GM21447 (cell line): ENCODE results near the gene GPC5.

ENCODE experiments used
- ATAC-seq: cut with Tn5 transposase; IDR thresholded peaks from one replicate; pipeline ENCODE4 v1.9.1; 2021; ENCODE audit not compliant: unreplicated experiment

The GPC5 gene

DNA sequence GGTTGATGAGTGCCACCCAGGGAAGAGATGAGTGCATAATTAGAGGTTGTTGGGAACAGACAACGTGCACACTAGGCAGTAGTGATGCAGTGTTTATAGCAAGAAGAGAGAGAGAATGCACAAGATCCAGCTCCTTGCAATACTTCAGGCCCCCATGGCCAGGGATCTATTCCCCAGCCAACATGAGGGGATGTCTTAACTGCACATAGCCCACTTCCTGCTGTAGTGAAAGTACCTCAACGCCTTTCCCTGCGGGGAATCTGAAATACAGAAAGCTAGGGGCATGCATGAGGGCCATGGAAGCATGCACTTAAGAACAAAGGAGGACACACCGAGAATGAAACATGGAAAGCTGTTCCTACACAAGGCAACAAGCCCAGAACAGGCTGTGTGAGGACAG, 1191.5 kb downstream of the GPC5 start:
- ATAC-seq, result no peak

DNA sequence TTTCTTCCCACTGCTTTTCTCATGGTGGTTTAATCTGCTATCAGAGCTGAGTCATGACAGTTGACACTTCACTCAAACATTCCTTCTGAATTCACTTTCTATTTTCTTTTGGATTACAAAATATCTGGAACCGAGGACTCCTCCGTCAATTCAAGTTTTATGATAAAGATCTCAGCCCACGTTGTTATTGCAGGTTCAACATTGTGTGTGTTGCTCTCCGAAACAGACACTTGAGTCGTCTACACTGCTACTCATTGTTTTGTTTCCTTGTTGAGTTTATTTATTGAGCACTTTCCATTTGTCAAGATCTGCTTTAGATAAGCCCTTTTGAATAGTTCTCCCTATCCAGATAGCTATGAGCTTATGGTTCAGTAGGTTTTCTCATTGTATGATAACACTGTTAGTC, 1192.1 kb downstream of the GPC5 start:
- ATAC-seq, result no peak

DNA sequence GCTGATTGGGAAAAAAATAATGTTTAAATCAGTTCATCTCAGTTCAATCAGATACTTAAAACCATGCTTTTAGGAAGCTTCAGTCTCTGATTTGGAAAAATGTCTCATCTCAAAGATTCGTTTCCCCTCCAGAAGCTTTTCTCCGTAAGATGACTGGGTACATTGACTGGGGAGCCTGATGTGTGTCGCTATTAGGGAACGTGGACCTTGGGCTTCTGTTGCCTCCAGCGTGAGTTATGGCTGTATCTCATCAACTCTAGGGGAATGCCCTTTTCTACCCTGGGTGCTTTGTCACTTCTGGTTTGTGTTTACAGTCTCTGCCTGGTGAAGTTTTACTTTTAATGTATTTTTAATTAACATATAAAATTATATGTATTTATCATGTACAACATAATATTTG, 1192.7 kb downstream of the GPC5 start:
- no peak for ATAC-seq

DNA sequence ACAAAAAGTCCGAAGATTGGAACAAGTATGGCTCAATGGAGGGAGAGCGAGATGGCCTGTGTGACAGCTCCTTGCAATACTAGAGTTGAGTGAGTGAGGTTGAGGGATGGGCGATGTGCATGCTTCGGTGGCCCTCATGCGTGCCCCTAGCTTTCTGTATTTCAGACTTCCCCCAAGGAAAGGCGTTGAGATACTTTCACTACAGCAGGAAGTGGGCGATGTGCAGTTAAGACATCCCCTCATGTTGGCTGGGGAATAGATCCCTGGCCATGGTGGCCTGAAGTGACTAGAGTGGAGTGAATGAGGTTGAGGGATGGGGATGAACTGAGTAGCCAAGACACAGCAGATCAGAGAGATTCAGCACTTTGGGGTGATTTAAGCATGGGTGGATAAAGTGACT, 1194.3 kb downstream of the GPC5 start:
- ATAC-seq, result no peak

DNA sequence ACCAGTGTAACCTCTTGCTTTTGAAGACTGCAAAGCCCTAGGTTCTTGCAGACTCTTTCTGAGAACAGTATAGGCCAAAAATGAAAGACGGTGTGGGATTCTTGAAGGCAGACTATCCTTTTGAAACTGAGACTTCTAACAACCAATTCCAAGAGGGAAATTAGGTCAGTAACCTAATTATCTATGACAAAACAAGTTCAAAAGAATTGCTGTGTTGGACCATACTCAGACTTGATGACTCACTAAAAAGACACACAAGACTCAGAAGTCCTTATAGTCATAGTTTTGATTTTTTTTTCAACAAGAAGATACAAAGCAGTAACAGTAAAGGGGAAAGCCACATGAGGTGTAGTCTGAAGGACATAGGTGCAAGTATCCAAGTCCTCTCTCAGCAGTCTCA, 1204.1 kb downstream of the GPC5 start:
- ATAC-seq, result no peak

DNA sequence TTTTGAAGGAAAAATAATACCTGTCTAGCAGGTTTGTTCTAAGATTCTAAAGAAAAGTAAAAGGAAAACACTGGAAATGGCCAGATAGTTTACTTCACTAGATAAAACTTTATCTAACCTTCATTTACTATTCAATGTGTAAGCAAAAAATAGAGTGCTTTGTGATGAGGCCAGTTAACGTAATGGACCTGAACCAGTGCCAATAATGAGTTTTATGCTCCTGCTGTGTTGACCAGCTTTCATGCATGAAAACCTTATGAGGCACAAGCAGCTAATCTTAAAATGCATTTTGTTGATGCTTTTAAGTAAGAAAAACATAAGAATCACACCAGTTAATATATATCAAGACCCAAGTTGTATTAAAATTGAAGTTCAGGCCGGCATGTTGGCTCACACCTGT, 1211.0 kb downstream of the GPC5 start:
- ATAC-seq, result no peak

DNA sequence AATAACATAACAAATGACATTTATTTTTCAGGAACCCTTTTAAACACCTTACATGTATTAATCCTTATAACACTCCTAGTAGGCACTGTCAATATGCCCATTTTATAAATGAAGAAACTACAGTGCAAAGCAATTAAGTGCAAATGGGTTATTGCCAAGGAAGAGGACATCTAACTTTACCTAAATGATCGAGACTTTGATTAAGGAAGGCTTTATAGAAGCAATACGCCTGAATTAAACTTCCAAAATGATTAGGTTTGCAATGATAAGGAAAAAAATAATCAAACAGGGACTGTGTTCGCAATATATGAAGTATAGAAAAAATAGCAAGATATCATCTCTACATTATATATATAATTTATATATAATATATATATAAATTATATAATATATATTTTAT, 1214.5 kb downstream of the GPC5 start:
- ATAC-seq, result no peak

DNA sequence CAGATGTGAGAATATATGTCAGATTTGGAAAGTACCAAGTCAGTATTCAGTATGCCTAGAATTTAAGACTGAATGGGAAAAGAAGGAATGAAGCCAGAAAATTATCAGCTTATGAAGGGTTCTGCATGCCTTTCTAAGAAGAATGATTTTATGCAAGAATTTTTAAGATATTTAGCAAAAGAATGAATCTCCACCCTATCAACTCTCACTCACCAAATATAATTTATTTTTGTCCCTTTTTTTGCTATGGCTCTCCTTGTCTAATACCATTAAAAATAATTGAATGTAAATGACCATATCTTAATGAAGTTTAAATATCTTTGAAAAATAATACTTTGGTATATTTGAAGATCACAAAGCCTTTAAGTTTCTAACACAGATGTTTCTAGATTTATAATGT, 1215.5 kb downstream of the GPC5 start:
- no peak for ATAC-seq

DNA sequence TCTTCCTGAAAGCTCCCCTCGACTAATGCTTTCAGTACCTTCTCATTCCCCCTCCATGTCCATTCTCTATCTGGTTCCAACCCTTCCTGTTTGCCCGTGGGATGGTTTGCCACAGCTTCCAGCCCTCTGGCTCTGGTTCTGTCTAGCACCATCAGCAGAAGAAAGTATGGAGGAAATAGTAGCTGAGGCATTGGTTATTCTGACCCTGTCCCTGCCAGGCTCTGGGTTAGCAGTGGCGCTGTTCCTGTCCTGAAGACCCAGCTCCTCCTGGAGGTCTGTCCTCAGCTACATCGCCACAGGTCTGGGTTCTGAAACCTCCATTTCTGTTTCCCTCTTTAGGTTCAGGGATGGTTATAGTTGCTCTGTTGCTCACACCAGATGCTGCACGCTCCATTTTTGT, 1223.6 kb downstream of the GPC5 start:
- ATAC-seq, result no peak

DNA sequence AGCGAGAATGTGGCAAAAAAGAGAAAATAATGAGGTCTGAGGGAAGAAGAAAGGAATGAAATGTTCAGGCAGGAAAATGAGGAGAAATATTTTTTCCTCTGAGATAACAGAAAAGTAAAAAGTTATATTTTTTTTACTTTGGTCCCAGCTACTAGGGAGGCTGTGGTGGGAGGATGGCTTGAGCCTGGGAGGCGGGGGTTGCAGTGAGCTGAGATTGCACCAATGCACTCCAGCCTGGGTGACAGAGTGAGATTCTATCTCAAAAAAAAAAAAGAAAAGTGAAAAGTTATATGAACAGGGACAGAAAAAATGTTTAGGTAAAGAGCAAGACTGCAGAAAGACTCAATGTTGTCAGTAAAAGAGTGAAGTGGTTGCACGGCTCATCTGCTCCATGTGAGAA, 1224.5 kb downstream of the GPC5 start:
- ATAC-seq, result no peak

DNA sequence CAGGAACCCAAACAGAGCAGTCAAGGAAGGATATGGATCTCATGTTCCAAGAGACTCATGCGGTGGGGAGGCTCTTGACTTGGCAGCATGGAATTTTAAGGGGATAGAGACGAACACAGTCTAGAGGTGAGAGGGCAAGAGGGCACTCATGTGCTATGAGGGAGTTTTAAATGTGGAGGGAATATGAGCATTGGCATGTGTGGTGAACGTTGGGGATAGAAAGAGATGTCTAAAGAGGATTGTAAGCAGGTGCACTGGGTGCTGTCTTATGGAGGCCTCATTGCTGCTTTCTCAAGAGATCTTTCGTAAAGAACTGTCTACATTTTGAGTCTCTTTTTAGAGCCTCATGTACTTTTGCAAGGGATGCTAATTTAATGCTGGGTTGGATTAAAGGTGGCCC, 1227.9 kb downstream of the GPC5 start:
- no peak for ATAC-seq

DNA sequence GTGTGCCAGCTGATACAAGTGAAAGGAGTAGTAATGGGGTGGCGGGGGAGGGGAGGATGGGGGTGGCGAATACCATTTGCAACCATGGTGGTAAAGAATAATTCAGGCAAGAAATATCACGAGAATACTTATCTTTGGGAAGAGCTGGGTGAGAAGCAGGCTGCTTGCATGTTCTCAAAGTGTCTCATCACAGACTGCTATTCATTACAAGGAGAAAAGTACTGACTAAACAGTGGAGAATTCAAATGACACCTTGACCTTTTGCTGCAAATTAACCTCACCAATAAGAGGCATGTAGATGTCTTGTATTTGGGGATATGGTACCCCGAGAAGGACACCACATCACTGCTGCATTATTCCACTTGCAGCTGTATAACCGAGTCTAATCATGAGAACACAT, 1242.5 kb downstream of the GPC5 start:
- no peak for ATAC-seq

DNA sequence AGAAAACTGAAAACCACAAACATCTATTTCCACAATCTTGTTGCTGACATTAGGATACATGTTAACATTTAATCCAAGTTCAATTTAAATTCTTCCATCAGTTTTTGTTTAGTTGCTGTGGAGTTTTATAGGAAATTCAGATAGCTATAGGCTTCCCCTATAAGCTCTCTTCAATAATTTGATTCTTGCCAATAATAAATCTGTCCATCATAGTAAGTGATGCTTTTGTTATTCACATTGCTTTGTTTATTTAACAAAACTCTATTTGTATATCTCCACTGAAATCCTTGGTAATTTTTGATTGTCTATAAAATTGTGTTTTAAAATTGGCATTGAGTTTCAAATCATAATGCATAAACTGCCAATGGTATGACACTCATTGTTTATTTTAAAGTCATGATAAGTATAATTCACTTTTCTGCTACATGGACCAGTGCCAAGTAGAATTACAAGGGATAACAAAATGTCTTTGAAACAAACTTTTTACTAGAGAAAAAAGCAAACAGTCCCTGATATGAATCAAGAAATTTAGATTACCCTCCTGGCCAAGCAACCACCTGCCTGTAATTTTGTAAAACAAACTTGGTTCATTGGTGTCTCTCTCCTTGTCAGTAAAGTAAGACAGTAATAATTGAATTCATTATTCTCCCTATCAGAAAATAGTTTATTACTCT, 1250.9 kb downstream of the GPC5 start:
- ATAC-seq, result no peak

DNA sequence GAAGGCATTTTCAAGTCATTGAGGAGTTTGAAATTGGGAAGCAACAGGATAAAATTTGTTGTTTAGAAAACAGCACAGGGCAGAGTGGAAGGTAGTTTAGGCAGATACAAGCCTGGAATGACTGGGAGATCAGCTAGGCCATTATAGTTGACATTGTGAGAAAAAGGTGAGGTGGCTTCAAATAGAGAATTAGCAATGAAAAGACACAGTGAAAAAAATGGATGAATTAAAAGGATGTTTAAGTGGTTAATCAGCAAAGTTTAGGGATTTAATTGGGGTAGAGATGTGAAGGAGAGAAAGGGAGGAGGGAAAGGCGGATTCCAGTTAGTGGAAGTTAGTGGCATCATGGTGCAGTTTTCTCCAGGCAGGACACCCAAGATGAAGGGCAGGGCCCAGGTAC, 1257.7 kb downstream of the GPC5 start:
- ATAC-seq, result no peak

DNA sequence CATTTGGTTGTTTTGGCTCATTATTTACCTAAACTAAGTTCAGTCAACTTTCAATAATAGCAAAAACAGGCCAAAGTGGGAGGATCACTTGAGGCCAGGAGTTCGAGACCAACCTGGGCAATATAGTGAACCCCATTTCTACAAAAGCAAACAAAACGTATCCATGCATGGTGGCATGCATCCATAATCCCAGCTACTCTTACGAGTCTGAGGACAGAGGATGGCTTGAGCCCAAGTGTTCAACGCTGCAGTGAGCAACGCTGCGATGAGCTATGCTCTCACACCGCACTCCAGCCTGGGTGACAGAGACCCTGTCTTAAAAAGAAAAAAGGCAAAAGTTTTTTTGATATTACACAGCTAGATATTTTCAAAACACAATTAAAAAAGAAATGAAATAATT, 1258.2 kb downstream of the GPC5 start:
- no peak for ATAC-seq

DNA sequence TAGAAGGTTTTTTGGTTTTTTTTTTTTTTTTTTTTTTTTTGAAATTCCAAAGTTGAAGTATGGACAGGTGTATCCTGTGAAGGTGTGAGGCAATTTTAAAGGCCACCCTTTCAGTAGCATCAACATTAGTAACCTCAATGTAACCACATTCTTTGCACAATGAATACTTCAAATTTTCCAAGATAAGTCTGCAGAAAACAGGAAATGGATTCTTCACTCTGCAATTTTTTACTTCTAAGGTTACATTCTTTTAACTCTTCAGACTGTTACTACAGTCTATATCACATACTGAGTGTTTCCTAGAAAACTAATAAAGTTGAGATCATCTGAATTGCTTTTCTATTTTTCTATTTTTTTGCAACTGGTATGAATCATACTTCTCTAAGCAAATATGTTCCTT, 1259.1 kb downstream of the GPC5 start:
- ATAC-seq, result no peak

DNA sequence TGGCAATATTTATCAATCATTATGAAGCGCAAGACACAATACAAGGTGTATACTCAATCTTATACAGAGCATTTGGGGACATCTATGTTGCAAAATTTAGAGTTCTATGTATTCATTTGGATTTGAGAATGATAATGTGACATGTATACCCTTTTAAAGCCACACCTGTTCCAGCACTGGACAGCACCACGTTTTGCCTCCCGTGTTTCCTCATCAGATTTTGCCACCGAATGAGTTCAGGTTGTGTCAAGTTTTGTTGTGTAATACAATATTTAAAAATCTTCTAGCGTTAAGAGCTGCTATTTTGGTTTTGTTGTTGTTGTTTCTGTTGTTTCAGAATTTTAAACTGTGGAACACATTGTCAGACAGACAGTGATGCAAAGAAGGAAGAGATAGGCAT, 1259.9 kb downstream of the GPC5 start:
- no peak for ATAC-seq

DNA sequence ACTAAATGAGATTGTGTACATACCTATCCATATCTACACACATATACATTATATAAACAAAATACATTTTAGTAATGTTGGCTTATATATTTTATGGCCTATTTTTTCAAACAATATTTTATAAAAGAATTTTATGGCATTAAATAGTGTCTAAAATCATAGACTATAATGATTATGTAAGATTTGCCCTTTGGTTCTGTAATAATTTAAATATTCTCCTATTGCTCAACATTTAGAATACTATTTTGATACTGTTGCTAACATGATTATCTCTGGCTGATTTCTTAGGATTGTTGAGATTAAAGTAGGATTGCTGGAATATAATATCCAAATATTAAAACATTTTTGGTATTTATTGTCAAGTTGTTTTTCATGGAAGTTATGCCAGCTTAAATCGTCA, 1263.0 kb downstream of the GPC5 start:
- no peak for ATAC-seq

DNA sequence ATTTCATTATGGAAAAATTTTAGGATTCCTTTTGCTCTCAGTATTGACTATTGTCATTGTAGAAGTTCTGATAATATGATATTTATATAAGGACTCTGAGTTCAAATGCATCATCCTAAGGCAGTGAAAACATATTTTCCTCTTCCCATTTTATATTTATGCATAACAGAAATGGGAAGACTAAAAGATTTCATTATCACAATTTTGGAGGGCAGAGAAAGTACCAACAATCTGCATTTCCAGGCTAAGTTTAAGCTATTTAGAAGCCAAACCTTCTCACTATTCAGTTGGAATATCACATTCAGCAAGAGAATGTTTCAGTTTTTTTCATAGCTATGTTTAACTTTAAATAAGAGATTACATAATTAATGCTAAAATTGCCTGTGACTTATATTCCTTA, 1269.7 kb downstream of the GPC5 start:
- no peak for ATAC-seq

DNA sequence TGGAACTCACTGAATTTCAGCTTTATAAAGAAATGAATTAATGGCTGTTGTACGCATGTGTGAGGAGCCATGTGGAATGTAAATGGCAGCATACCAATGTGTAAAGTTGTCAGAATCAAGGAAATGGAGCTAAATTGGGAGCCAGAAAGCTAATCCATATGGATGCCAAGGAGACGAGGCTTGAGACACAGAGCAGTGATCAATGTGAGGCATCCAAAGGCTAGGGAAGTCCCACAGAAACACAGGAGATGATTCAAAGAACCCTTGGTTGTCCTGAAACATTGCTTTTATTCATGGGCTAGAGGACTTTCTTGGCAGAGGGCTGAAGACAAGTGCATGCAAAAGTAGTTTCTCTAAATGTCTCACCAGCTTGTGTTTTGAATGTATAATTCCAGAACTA, 1271.7 kb downstream of the GPC5 start:
- no peak for ATAC-seq

DNA sequence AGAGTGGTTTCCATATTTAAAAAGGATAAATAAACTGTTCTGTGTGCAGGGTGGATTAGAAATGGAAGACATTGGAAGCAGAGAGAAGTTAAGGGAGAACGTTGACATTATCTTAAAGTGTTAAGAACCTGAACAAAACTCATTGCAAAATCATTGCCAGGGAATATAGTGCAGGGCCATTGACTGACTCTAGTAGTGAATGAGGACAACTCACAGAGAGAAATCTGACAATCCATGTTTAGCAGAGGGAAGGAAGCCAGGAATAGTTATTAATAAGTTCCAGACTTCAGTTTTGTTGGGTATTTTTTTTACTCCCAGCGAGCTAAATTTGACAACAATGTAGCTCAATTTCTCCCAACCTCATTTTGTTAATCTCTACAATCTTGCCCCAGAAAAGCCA, 1273.4 kb downstream of the GPC5 start:
- ATAC-seq, result no peak

DNA sequence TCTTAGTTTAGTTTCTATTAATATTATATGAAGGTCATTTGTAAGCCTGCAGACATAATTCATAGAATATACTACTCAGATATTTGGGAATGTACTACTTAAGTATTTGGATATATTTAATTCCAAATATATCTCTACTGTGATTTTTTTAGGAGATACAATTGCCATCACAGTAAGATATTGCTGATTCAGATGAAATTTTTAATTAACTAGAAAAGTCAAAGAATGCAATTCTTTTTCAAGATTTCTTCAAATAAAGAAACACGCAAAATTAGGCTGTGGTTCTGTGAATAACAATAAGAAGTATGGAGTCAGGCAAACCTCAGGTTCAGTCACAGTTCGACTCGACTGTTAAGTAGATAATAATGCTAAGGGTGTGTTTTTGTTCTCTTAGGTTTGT, 1277.8 kb downstream of the GPC5 start:
- ATAC-seq, result no peak

DNA sequence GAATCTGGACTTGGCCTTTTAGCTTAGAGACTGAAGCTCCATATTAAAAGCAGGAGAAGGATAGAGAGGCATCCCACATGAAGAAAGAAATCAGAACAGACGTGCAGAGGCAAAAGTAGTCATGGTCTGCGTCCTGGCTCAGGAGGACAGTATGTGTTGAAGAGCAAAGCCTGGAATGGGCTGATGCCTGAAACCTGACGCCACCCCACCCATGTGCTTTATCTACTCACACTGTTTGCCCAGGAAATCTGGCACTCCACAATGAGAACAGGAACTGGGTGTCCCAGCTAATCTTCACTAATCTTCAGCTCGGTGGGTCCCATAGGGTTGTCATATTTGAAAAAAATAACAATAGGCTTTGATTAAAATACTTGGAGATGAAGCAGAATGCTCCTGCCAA, 1279.2 kb downstream of the GPC5 start:
- no peak for ATAC-seq

DNA sequence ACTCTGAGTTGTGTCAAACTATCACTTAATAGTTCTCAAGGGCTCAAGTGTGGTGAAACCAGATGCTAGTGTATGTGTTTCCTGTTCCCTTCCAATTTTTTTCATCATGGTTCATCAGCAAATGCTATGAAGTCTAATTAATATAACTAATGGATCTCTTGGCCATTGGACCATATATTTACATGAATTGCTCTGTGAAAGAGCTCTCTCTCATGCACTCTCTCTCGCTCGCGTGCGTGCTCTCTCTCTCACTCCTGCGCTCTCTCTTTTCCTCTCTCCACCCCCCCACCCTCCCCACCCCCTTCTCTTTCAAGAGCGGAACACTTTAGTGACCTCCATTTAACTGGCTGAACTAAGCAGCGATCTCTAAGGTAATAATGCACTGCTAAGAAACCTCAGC, 1281.2 kb downstream of the GPC5 start:
- ATAC-seq, result no peak
